ENCODE measurements around the gene MORN1. TPM values are rescaled to one million over a fixed set of nuclear protein-coding genes. Genes with fewer than 3 reads are reported as not detected.

MORN1 gene
- total and polyA plus RNA-seq, 2 of the 8 experiments (the other 6 are each of a cell fraction or from before 2014, with no cell fraction given), result 5.0 to 9.1 TPM

DNA sequence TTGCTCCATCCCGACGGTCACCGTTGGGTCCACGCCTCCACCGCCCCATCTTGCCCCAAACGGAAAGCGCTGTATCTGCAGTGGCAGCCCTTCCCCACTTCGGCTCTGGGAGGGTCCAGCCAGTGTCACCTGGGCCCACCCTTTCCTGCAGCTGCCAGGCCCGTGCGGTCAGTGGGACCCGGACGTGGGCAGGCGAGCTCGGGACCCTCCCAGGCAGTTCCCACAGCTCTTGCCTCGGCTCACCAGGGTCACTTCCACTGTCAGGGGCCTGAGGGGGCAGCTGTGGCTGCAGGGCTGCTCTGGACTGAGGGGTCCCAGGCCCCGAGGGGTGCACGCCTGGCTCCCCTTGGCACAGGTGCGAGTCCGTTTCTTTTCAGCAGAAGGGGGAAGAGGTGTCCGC, 82.5 kb downstream of the MORN1 start:
- no peak overlapping the region for H3K4me3 ChIP-seq (ENCODE audit: extremely low read depth in 1 of 4, insufficient read depth in 2 of 4, low read depth in 3 of 4, low read length in 4 of 4)
- FAIRE-seq (no peak), DNase-seq (ENCODE audit: low read depth in 1 of 2, low spot score in 2 of 2) (no peak)
- H2BK120ac ChIP-seq (replicated peaks; ENCODE audit: low read depth, low read length), result no peak overlapping the region
- H3K14ac ChIP-seq (ENCODE audit: insufficient read length), result no peak overlapping the region
- H3K4me2 ChIP-seq (ENCODE audit: insufficient read depth in 1 of 2, low read depth in 2 of 2, low read length in 2 of 2), result no peak overlapping the region
- peaks cover 6 to 44% (median 27%) of the 10 kb centered on the region in 4 experiments; a peak in 6 of 8 replicates for H3K36me3 ChIP-seq (ENCODE audit: control insufficient read depth in 2 of 4, insufficient read depth in 4 of 4, low read length in 3 of 4)
- WGBS, 2 experiments (ENCODE audit: extremely low coverage in 1 of 2, insufficient coverage in 1 of 2, insufficient read length in 1 of 2, insufficient replicate concordance in 2 of 2, low coverage in 1 of 2, low lambda C conversion rate in 2 of 2, missing lambda C conversion rate in 1 of 2), result 95% methylated on average over 17 of the region's 20 CpGs; no CpG with 5 or more reads in 1 of the 2 experiments
- H4K91ac ChIP-seq (replicated peaks; ENCODE audit: insufficient read length, low read length), result no peak overlapping the region
- no peak overlapping the region for H3K23ac ChIP-seq (ENCODE audit: insufficient read length)
- no peak overlapping the region for H2BK20ac ChIP-seq (ENCODE audit: low read length)
- ChIA-PET POLR2A (ENCODE audit: partially characterized antibody) (interaction anchor here (1.1 to 1.5 kb wide), 2 partner anchors 76 to 118 kb away, joined by 3 to 5 read pairs; no protein-coding TSS in a partner anchor), CTCF (ENCODE audit: partially characterized antibody) (interaction anchor here (0.8 to 2.0 kb wide), 5 partner anchors 35 to 114 kb away, joined by 4 to 7 read pairs (median 4); partner anchors contain the start of gene FAAP20)
- no peak overlapping the region for H4K5ac ChIP-seq (ENCODE audit: insufficient read length, low read depth, low read length)
- H3K56ac ChIP-seq (replicated peaks; ENCODE audit: insufficient read length, low read depth, low read length), result no peak overlapping the region
- H4K8ac ChIP-seq (ENCODE audit: extremely low read depth, insufficient read depth, low read length), result no peak overlapping the region
- no peaks in the 10 kb centered on the region for H3K27me3 ChIP-seq (replicated peaks in 1 of 4; ENCODE audit: control insufficient read depth in 3 of 4, extremely low read depth in 1 of 4, insufficient read depth in 3 of 4, low read length in 3 of 4)
- H2BK12ac ChIP-seq (ENCODE audit: low read depth, low read length), result no peak overlapping the region
- H3K79me2 ChIP-seq (ENCODE audit: control insufficient read depth in 1 of 2, insufficient read depth in 2 of 2, low read length in 2 of 2), result no peaks in the 10 kb centered on the region; a peak in 1 of 4 replicates
- peaks cover 3% of the 10 kb centered on the region for H3K79me1 ChIP-seq (ENCODE audit: low read depth, low read length)
- H3K4me1 ChIP-seq (replicated peaks in 1 of 4; ENCODE audit: control insufficient read depth in 3 of 4, insufficient read depth in 4 of 4, low read length in 3 of 4), result peaks cover 4 to 23% (median 13%) of the 10 kb centered on the region in 4 experiments
- H3K23me2 ChIP-seq (ENCODE audit: low read depth, low read length), result no peaks in the 10 kb centered on the region; the same call in 1 of the 2 replicates
- H3K4ac ChIP-seq (replicated peaks; ENCODE audit: insufficient read length, low read depth, low read length), result no peak overlapping the region
- no peak overlapping the region for H2AFZ ChIP-seq (ENCODE audit: low read length)
- H4K20me1 ChIP-seq (replicated peaks in 1 of 2; ENCODE audit: control insufficient read depth in 1 of 2, insufficient read depth in 2 of 2, low read length in 2 of 2), result peaks cover 5 to 6% of the 10 kb centered on the region in 2 experiments
- H3K9ac ChIP-seq (replicated peaks in 1 of 4; ENCODE audit: extremely low read depth in 1 of 4, low read depth in 3 of 4, low read length in 3 of 4), result no peak overlapping the region
- 0 out of 2 replicates have a peak overlapping the region, but pooled peaks have one; percentile 29 for H3K27ac ChIP-seq (ENCODE audit: low read depth, low read length)
- H2BK5ac ChIP-seq (ENCODE audit: low read depth, low read length), result no peak overlapping the region
- no peak overlapping the region for H2AK5ac ChIP-seq (ENCODE audit: low read depth, low read length)
- H3K18ac ChIP-seq (ENCODE audit: extremely low read depth, low read length), result no peak overlapping the region
- H3K9me3 ChIP-seq (ENCODE audit: insufficient read depth in 2 of 2, low read depth in 1 of 2, low read length in 1 of 2), result no peaks in the 10 kb centered on the region
- H2BK15ac ChIP-seq (ENCODE audit: low read length), result no peak overlapping the region
- no peak for TF ChIP-seq POLR2AphosphoS5 (IDR thresholded peaks at IDR 0.05; ENCODE audit: low read depth, low read length)
- no peak for TF ChIP-seq ATF3 (IDR thresholded peaks at IDR 0.05; ENCODE audit: insufficient read depth, low read depth, low read length)
- no peak for TF ChIP-seq RNF2 (IDR thresholded peaks at IDR 0.05; ENCODE audit: borderline replicate concordance, low read depth, low read length, missing control alignments, poor library complexity, severe bottlenecking)
- TF ChIP-seq EP300 (IDR thresholded peaks at IDR 0.05; ENCODE audit: borderline replicate concordance in 1 of 2, low read depth in 2 of 2, low read length in 2 of 2), result no peak
- TF ChIP-seq TBP (IDR thresholded peaks at IDR 0.05; ENCODE audit: low read depth, low read length), result no peak

Measured in H1 (cell line).